Adrenal gland (tissue), 5 donors: ENCODE results near the gene APMAP.

Experiments
- CTCF ChIP-seq, 6 experiments: fragments of 450-650 bp in 4 of 6; fragments of 200-600 bp in 2 of 6; sonication (generic) in 1 of 6; IDR thresholded peaks; 1 replicate in 5 of 6; 2 replicates in 1 of 6; pipeline versions ENCODE4 v1.5.1 to v1.8.0; 2016 to 2021; ENCODE audit warnings: antibody characterized with exemption in 6 of 6, mild to moderate bottlenecking in 2 of 6, moderate library complexity in 1 of 6
- POLR2A ChIP-seq, 2 donors: fragments of 450-650 bp; IDR thresholded peaks; one replicate each; pipeline ENCODE4 v1.6.1; 2017; ENCODE audit warnings: antibody characterized with exemption in 2 of 2, mild to moderate bottlenecking in 2 of 2, moderate library complexity in 1 of 2
- donor health status: DM: no; HTN: no; CAD: no.

GRCh38 chr20:25017257-25017803 is 24.8 kb upstream of the APMAP start:
- TF ChIP-seq CTCF (IDR thresholded peaks at IDR 0.05) (no peak), POLR2A (IDR thresholded peaks at IDR 0.05) (no peak)
